GM21360 (cell line): ENCODE measurements around the gene PPP1R12B.
"Not testable (repeated sequence)": the region's sequence is repeated elsewhere in the genome, so short reads cannot be mapped to it uniquely, and the experiment has no call there.

Source experiments
- ATAC-seq: cut with Tn5 transposase; IDR thresholded peaks from one replicate; pipeline ENCODE4 v1.9.1; 2021; ENCODE audit warnings: mild to moderate bottlenecking, moderate library complexity; ENCODE audit not compliant: unreplicated experiment

Gene PPP1R12B

DNA sequence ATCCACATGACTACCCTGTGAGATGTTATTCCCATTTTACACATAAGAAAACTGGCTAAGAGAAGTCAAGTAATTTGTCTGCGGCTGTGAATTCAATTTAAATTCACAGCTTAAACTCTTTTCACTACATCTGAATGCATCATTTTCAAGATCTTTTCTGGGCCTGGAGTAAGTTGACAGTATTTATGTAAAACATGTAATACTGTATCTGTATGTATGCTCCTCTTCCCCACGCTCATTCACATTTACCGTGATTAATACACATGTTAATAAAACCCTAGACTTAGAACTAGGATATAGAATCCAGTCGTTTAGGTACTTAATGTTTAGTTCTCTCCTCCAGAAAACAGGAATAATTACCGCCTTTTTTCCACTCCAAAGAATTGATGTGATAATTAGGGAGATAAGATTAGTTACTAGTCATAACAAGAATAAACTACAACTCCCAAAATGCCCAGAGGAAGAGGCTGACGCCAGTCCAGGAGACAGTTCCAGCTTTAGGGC is 442 bp upstream of the PPP1R12B start:
- no peak for ATAC-seq

DNA sequence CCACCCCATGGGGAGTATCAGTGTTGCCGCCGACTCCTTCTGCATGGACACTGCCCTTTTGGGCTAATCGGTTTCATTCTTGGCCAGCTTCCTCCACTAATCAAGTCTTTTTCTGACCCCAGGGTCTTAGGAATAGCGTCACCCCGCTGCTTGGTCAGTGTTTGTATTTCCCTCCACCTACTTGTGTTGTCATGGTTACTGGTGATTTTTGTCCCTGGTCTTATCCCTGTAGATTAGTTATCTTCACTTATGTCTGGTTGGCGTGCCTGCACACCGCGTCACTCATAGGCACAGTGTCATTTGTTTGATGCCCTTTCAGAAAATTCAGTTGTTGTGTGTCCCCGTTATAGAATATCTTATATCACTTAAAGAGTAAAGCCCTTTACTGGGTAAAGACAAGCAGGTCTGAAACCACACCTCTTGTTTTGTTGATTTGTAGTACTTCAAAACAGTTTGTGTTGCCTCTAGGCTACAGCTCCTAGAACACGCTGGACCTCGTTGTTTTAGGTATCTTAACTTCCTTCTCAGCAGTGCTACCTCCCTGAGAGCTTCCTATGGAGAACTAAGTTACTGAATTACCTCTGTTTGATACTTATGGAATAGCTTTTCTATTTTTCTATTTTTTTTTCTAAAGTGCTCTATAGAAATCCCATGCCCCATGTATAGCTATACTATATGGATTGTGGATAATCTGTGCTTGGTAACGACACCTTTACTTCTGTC is 868 bp downstream of the PPP1R12B start:
- ATAC-seq, result no peak

DNA sequence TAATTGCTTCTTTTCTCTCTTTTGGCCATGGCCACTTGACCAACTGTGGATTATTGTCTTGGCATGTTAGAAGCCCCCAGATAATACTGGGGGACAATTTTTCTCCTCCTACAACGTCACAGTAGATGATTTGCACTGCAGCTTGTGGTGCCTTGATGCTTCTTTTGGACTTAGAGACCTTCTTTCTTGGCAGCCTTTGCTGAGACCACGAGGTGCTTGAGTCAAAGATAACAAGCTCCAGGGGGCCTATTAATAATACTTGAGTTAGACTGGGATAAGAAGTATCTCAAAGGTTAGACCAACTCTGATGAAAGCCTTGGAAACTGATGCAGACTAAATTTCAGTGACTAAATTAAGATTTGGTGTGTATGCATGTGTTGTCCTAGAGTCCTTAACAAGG is 3.2 kb downstream of the PPP1R12B start:
- no peak for ATAC-seq

DNA sequence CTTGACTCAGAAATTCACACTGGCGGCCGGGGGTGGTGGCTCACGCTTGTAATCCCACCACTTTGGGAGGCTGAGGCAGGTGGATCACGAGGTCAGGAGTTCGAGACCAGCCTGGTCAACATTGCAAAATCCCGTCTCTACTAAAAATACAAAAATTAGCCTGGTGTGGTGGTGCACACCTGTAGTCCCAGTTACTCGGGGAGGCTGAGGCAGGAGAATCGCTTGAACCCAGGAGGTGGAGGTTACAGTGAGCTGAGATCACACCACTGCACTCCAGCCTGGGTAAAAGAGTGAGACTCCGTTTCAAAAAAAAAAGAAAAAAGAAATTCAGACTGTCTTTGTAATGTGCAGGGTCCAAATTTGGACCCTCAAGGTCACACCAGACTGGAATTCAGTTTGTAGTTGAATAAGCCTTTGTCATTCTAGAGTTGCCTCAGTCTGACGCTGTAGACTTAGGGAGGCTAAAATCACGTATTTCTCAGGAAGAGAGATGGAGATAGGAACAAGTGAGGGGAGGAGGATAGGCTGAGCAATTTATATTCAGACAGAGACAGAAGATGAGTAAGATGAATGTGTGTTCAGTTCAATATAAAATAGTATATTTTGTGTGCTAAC is 4.2 kb downstream of the PPP1R12B start:
- not testable (repeated sequence) for ATAC-seq

DNA sequence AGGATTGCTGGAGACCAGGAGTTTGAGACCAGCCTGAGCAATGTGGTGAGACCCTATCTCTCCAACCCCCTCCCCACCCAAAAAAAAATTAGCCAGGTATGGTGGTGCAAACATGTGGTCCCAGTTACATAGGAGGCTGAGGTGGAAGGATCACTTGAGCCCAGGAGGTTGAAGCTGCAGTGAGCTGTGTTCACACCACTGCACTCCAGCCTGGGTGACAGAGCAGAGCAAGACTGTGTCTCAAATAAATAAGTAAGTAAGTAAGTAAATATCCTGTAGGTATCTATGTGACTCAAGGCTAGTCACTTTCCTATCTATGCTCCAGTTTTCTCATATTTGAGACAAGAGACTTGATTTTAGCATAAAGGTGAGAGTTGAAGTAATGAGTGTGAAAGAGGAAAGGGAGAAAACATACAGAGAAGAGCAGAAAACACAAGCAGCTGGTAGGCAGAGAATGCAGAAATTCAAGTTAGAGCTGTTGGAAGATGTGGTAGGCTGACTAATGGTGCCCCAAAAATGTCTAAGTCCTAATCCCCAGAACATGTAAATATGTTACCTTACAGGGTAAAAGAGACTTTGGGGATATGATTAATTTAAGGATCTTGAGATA is 7.5 kb downstream of the PPP1R12B start:
- ATAC-seq, result no peak

DNA sequence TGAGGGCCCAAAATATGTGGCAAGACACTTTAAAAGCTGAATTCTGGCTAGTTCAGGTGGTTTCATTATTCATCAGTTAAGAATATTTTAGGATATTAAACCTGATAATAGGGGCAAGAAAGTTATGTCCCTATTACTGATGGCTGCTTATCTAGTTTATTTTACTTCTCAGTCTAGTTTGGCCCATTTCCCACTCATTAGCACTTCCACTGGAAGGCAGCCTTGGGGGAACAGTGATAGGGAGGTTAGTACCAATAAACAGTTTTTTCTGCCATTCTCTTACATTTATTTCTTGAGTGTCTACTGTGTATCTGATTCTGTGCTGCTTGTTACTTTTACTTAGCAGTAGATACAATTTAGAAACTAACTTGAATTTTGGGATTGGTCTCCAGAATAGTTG is 9.0 kb downstream of the PPP1R12B start:
- ATAC-seq, result no peak

DNA sequence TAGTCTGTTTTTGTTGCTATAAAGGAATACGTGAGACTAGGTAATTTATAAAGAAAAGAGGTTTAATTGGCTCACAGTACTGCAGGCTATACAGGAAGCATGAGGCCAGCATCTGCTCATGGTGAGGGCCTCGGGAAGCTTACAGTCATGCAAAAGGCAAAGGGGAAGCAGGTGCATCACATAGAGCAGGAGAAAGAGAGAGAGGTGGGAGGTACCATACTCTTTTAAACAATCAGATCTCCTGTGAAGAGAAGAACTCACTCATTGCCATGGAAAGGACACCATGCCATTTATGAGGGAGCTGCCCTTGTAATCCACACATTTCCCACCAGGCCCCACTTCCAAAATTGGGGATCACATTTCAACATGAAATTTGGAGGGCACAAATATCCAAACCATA is 12.7 kb downstream of the PPP1R12B start:
- no peak for ATAC-seq

DNA sequence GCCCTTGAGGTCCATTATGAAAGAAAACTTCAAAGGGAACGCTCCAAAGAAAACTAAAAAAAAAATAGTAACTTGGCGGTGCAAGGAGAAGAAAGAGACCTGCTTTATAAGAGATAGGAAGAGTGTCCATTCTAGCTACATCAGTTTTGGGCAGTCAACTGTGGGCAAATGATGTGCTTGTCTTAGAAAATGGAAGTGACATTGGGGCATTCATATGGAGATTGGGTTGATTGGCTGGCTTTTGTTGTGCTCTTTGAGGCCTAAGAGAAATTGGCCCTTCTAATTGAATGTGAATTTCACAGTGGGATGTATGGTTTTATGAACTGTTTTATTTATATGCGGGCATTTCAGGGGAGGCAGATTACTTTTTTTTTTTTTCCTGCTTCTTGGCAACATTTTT is 13.2 kb downstream of the PPP1R12B start:
- ATAC-seq, result no peak

DNA sequence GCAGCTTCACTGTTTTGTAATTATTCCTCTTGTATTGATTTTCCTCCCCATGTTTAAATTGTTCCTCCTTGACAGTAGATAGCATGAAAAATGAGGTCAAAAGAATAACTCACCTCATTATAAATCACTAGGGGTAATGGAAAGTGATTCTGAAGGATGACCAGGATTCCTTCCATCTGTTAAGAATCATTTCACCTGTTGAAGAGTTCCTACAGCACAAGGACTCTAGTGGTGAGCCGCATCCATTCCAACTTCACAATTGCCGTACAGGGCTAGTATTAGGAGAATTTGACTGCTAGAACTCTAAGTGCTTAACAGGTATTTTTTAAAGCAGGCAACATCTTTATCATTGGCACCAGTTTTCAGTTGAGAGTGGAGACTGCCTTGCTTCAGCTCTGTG is 13.7 kb downstream of the PPP1R12B start:
- no peak for ATAC-seq

DNA sequence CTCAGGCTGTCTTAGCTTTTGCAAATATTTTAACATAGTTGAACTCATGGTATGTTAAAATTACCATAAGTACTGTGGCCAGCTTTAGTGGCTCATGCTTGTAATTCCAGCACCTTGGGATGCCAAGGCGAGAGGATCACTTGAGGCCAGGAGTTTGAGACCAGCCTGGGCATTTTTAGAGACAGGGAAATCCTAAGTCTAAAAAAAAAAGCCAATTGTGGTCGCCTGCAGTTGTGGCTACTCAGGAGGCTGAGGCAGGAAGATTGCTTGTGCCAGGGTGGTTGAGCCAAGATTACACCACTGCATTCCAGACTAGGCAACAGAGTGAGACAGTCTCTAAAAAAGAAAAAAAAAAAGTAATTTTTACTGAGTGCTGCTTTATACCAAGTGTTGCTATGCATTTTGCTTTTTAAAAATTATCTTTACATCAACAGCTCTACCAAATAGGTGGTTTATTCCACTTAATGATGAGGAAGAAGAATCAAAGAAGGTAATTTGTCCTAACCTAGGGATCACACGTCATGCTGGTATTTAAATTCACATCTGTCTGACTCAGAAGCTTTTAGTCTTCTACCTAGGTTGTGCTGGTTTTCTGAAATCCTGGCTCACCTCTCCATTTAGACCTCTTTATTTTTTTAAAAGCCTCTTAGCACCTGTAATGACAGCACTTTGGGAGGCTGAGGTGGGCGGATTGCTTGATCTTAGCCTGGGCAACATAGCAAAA is 16.8 kb downstream of the PPP1R12B start:
- ATAC-seq, result no peak

DNA sequence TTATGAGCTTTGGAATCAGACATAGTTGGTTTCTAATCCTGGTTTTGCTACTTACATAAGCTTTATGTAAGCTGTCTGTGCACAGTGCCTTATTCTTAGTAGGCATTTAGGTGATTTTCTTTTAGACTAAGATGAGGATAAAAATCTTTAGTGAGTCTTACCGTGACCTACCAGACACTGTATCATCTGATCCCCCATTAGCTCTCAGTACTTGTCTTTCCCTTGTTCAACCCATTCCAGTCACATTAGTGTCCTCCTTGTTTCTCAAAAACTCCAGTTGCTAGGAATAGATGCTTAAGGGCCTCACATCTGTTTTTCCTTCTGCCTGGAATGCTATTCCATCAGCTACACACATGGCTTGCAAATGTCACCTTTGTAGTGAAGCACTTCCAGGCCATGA is 18.8 kb downstream of the PPP1R12B start:
- no peak for ATAC-seq

DNA sequence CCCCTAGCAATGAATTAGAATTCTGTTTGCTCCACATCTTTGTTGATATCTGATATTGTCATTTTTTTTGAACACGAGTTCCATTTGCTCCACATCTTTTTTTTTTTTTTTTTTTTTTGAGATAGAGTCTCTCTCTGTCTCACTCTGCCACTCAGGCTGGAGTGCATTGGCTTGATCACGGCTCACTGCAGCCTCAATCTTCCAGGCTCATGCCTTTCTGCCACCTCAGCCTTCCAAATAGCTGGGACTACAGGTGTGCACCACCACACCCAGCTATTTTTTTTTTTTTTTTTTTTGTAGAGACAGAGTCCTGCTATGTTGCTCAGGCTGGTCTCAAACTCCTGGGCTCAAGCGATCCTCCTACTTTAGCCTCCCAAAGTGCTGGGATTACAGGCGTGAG is 22.4 kb downstream of the PPP1R12B start:
- not testable (repeated sequence) for ATAC-seq

DNA sequence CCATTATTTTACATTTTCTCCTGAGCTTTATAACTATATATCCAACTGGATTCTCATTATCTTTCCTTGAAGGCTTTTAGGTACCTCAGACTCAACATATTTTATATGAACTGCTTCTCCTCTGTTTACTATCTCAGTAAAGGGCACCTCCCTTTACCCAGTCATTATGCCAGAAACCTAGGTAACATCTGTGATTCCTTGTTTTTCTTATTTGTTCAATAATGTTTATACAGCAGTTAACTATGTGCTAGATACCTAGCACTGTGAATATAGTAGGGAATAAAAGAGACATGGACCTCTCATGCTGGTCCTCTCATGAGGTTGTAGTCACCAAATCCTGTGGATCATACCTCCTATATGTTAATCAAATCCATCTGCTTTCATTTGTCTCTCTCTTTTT is 25.6 kb downstream of the PPP1R12B start:
- ATAC-seq, result no peak

DNA sequence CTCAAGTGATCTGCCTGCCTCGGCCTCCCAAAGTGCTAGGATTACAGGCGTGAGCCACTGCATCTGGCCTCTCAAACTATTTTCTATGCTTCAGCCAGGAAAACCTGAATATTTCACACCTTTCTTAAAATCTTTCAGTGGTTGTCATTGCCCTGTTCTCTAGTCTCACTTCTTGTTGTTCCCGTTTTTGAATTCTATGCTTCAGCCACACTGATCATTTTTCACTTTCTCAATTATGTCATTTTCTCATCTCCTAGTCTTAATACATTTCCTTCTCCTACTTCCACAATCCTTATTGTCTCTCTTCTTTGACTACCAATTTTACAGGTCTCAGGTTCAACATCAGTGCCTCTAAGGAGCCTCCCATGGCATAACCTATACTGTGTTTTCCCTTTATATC is 26.7 kb downstream of the PPP1R12B start:
- ATAC-seq, result not testable (repeated sequence)

DNA sequence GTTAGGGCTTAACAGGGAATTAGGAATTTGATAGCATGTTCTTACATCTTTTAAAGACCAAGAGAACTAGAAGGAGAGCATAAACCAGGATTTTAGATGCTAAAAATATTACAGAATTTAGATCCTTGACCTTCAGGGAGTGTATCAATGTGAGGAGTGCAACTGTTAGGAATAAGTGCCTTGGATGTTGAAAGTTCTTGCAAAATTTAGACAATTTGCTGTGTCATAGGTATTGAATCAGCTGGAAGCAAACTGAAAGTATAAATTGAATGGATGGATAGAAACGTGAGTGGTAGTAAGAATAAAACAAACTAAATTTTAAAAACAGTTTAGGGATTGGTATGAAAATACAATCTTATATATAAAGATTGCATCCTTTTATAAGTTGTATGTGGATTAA is 27.7 kb downstream of the PPP1R12B start:
- no peak for ATAC-seq

DNA sequence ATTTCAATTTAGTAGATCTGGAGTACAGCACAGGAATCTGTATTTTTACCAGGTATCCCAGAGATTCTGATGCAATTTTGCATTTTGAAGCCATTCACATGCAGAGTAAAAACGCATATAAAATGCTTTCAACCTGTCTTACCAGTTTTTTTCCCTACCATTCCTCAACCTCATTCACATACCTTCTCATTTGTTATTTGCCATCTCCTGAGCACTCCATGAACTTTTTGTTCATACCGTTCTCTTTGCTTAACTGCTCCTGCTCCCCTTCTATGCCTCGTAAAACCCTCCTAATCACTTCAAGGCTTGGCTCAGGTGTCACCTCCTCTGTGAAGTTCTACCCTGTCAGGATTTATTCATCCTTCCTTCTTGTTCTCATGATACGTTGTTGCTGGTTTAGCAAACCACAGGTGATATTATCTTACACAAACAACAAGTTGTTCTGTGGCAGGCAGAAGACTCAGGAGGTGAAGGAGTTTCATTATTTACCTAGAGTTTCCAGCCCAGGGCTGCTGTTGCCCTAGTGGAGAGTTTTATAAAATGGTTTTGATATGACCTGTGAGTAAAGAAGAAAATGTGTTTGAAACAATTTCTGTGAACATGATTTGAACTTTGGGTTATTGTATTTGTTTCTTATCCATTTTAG is 31.5 kb downstream of the PPP1R12B start:
- ATAC-seq, result not testable (repeated sequence)

DNA sequence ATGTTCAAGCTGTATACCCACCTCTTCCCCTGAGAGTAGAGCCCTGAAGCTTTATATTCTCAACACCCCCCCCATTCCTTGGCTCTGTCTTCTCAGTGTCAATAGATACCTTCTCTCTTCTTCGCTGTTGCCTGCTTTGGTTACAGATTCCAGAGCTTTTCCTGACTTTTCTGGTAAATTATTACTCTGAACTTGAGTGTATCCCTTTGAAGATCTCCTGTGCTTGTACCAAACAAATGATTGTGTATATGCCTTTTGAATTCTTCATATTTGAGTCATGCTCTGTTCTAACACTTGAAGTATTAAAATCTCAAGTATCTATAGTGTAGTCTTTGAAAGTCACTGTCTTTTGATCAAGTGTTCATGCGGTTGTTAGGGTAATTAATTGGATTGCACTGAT is 32.0 kb downstream of the PPP1R12B start:
- ATAC-seq, result not testable (repeated sequence)

DNA sequence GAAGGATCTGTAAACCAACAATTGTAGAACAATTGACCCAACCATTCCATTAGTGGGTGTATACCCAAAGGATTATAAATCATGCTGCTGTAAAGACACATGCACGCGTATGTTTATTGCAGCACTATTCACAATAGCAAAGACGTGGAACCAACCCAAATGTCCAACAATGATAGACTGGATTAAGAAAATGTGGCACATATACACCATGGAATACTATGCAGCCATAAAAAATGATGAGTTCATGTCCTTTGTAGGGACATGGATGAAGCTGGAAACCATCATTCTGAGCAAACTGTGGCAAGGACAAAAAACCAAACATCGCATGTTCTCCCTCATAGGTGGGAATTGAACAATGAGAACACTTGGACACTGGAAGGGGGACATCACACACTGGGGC is 33.4 kb downstream of the PPP1R12B start:
- ATAC-seq, result not testable (repeated sequence)

DNA sequence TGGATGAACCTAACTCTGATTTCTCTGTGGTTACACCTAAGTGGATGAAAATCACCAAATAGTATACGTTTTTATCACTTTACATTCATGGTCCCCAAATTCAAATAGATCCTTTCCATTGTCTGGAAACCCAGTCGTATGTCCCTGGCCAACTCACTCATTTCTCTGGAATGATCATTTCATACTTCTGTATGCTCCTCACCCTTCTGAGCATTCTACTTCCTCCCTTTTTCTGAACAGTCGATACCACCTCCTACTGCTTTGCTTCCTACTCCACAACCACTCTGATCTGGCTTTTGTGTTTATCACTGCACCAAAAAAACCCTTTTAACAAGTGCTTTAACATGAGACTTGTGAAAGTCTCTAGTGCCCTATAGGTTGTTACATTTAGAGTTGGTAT is 47.3 kb downstream of the PPP1R12B start:
- not testable (repeated sequence) for ATAC-seq

DNA sequence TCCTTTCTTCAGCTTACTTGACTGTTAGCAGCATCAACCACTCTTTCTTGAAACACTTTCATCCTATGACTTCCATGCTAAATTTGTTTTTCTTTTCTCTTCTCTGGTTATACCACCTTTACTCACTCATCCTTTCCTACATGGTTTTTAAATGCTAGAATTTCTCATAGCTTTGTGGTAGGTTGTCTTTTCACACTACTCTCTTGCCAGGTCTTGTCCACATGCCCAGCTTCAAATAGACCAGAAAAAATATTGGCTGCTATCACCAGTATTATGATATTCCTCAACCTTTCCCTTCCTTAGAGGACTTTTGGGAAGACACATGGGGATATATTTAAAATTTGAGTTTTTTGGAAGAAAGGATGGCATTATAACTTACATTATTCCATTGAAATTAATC is 48.8 kb downstream of the PPP1R12B start:
- ATAC-seq, result no peak

DNA sequence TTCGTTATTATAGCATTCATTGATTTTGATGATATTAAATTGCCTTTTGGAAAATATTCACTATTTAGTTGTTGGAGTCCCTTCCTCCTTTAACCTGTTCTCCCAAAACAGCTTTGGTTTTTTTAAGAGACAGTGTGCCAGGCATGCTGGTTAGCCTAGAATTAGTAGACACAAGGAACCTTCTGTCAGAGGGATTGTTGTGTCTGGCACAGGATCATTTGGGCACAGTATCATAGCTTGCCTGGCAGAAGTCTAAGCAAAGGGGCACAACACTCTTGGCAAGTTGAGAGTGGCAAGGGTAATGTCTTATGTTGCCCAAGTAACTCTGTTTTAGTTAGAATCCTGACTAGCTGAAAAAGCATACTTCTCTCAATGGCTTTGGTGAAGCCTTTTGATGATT is 49.9 kb downstream of the PPP1R12B start:
- ATAC-seq, result not testable (repeated sequence)
